Astrocyte of the spinal cord (primary cell): ENCODE data around the gene SLC38A4.
A peak's percentile ranks its signal among the peaks of the same experiment; 100 is the strongest.

Experiments
- DNase-seq: peaks from one replicate; pipeline ENCODE4 v3.0.0; 2011; ENCODE audit warnings: low read depth, low spot score
- H3K4me3 ChIP-seq: 2 replicates; pipeline ENCODE4 v1.5.1; 2011; ENCODE audit warnings: low read depth, mild to moderate bottlenecking, low read length, moderate library complexity
- CTCF ChIP-seq: IDR thresholded peaks from 2 replicates; pipeline ENCODE4 v1.5.1; 2012; ENCODE audit warnings: low read depth, mild to moderate bottlenecking, low read length, inconsistent platforms
- in situ Hi-C: cut with HindIII; loops from 2 replicates; pipeline ENCODE4 v1.10.0; 2017; ENCODE audit warnings: low sequenced_read_pairs

The SLC38A4 gene

GRCh38 chr12:46839232-46839631, 13.4 kb upstream of the SLC38A4 start:
- DNase-seq, result no peak
- in situ Hi-C loops, result no loop called here
- H3K4me3 ChIP-seq, result no peak overlapping the region
- no peak for TF ChIP-seq CTCF

GRCh38 chr12:46835785-46836184, 10.0 kb upstream of the SLC38A4 start:
- no peak overlapping the region for H3K4me3 ChIP-seq
- no peak for TF ChIP-seq CTCF
- DNase-seq, result no peak
- in situ Hi-C loops, result no loop called here

- no peak for DNase-seq
- no peak for TF ChIP-seq CTCF
- H3K4me3 ChIP-seq, result no peak overlapping the region
- in situ Hi-C loops, result no loop called here
Observed at GRCh38 chr12:46832130-46832704, 6.4 kb upstream of the SLC38A4 start.

- peak; percentile 8 for DNase-seq
- TF ChIP-seq CTCF, result no peak
- peak overlapping the region; percentile 43 for H3K4me3 ChIP-seq
- in situ Hi-C loops, result no loop called here
Observed at GRCh38 chr12:46831335-46832129, 5.7 kb upstream of the SLC38A4 start.

- peak overlapping the region; percentile 43 for H3K4me3 ChIP-seq
- in situ Hi-C loops, result no loop called here
- DNase-seq, result peak; percentile 7
- no peak for TF ChIP-seq CTCF
Observed at GRCh38 chr12:46830731-46831334, 5.0 kb upstream of the SLC38A4 start.

GRCh38 chr12:46824709-46825108, 1.1 kb downstream of the SLC38A4 start:
- in situ Hi-C loops, result no loop called here
- DNase-seq, result no peak
- no peak overlapping the region for H3K4me3 ChIP-seq
- no peak for TF ChIP-seq CTCF
